ENCODE data around the gene PLEKHA3.
"Not testable (repeated sequence)": the region's sequence is repeated elsewhere in the genome, so short reads cannot be mapped to it uniquely, and the experiment has no call there.

PLEKHA3 gene

GRCh38 chr2:178469219-178469849 is 10.9 kb upstream of the PLEKHA3 start:
- CTCF ChIA-PET = interaction anchor here (1.0 to 4.8 kb wide), 4 partner anchors 11 to 51 kb away, joined by 3 to 25 read pairs (median 3); no protein-coding TSS in a partner anchor
- TF ChIP-seq, protein P1, sequence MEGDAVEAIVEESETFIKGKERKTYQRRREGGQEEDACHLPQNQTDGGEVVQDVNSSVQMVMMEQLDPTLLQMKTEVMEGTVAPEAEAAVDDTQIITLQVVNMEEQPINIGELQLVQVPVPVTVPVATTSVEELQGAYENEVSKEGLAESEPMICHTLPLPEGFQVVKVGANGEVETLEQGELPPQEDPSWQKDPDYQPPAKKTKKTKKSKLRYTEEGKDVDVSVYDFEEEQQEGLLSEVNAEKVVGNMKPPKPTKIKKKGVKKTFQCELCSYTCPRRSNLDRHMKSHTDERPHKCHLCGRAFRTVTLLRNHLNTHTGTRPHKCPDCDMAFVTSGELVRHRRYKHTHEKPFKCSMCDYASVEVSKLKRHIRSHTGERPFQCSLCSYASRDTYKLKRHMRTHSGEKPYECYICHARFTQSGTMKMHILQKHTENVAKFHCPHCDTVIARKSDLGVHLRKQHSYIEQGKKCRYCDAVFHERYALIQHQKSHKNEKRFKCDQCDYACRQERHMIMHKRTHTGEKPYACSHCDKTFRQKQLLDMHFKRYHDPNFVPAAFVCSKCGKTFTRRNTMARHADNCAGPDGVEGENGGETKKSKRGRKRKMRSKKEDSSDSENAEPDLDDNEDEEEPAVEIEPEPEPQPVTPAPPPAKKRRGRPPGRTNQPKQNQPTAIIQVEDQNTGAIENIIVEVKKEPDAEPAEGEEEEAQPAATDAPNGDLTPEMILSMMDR (IDR thresholded peaks at IDR 0.05; ENCODE audit: control extremely low read depth, extremely low read depth, low read depth, missing control alignments) = no peak
- no peak for DNase-seq (ENCODE audit: extremely low spot score)
- POLR2A ChIA-PET = no interaction called here

DNA sequence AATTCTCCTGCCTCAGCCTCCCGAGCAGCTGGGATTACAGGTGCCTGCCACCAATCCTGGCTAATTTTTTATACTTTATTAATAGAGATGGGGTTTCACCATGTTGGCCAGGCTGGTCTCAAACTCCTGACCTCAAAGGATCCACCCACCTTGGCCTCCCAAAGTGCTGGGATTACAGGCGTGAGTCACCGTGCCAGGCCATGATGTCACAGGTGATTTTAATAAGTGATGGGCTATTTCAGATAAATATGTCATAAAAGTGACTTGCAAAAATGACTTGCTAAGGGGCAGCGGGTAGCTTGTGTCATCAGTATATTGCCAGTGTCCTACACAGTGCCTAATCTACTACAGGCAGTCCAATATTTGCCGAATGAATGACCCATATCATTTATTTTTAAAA is 8.9 kb upstream of the PLEKHA3 start:
- POLR2A ChIA-PET = not testable (repeated sequence)
- CTCF ChIA-PET = interaction anchor here (1.8 kb wide), 1 partner anchor 13 kb away, joined by 4 read pairs; no protein-coding TSS in a partner anchor

DNA sequence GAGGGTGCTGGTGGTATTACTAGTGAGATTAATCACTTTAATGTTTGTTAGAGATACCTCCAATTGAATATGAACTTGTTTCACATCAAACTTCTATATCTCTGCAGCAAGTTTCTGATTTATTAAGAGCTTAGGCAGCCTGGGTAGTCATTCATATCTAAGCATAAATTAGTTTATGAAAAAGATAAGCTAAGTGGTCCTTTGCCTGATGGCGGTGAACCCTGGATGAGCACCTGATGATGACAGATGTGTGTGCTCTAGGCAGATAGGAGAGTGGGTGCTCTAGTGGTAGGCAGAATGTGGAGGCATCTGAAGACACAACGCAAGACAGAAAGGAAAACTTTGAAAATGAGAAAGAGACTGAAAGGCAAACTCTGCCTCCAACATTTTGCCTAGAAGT is 6.9 kb upstream of the PLEKHA3 start:
- TF ChIP-seq, protein P1 (IDR thresholded peaks at IDR 0.05; ENCODE audit: control extremely low read depth, extremely low read depth, low read depth, missing control alignments) = no peak
- POLR2A ChIA-PET = no interaction called here
- CTCF ChIA-PET = interaction anchor here (1.1 to 1.3 kb wide), 2 partner anchors 22 to 49 kb away, joined by 3 read pairs; partner anchors contain the start of genes PJVK and PRKRA
- DNase-seq (ENCODE audit: extremely low spot score) = no peak

More for the DNA sequence above, 8.9 kb upstream of the PLEKHA3 start:
- DNase-seq (ENCODE audit: extremely low spot score) = not testable (repeated sequence)

DNA sequence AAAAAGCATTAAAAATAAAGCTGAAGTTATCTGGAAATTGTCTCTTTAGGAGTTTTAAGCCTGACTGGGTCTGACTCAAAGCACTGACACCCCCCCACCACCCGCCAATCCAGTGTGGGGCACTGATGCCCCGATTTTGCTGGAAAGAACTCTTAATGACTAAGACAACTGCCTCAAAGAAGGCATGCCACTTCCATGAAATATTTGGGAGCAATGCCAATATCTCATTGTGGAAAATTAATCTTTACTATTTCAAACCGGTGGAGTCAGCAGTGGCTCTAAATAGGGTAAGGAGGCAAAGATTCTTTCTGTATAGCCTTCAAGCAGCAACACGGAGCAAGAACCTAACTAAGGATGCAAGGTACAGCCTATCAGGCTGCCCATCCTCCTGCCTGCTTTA is 6.3 kb upstream of the PLEKHA3 start:
- no peak for DNase-seq (ENCODE audit: extremely low spot score)
- TF ChIP-seq, protein P1 (IDR thresholded peaks at IDR 0.05; ENCODE audit: control extremely low read depth, extremely low read depth, low read depth, missing control alignments) = no peak
- ChIA-PET CTCF (interaction anchor here (1.1 kb wide), 1 partner anchor 49 kb away, joined by 3 read pairs; no protein-coding TSS in a partner anchor), POLR2A (no interaction called here)

DNA sequence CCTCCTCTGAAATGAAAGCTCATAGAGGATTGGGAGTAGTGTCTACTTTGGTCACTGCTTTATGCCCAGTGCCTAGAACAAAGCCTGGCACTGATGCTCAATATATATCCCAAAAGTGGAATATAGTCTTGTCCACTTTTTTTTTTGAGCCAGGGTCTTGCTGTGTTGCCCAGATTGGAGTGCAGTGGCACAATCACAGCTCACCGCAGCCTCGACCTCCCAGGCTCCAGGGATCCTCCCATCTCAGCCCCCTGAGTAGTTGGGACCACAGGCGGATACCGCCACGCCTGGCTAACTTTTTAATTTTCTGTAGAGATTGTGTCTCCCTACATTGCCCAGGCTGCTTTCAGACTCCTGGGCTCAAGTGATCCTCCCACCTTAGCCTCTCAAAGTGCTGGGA is 5.7 kb upstream of the PLEKHA3 start:
- POLR2A ChIA-PET = no interaction called here
- TF ChIP-seq, protein P1 (IDR thresholded peaks at IDR 0.05; ENCODE audit: control extremely low read depth, extremely low read depth, low read depth, missing control alignments) = no peak
- CTCF ChIA-PET = no interaction called here
- no peak for DNase-seq (ENCODE audit: extremely low spot score)

DNA sequence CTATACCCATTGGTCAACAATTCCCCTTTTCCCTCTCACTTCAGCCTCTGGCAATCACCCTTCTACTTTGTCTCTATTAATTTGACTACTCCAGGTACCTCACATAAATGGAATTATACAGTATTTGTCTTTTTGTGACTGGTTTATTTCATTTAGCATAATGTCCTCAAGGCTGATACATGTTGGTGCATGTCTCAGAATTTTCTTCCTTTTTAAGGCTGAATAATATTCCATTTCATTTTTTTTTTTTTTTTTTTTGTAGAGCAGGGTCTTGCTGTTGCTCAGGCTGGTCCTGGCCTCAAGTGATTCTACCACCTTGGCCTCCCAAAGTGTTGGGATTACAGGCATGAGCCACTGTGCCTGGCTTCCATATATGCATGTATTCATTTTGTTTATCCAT is 3.8 kb upstream of the PLEKHA3 start:
- TF ChIP-seq, protein P1 (IDR thresholded peaks at IDR 0.05; ENCODE audit: control extremely low read depth, extremely low read depth, low read depth, missing control alignments) = no peak
- ChIA-PET POLR2A (no interaction called here), CTCF (interaction anchor here (1.6 kb wide), 1 partner anchor 62 kb away, joined by 3 read pairs; no protein-coding TSS in a partner anchor)
- DNase-seq (ENCODE audit: extremely low spot score) = no peak

- CTCF ChIA-PET = interaction anchor here (1.6 kb wide), 1 partner anchor 63 kb away, joined by 3 read pairs; no protein-coding TSS in a partner anchor
- TF ChIP-seq, protein P1 (IDR thresholded peaks at IDR 0.05; ENCODE audit: control extremely low read depth, extremely low read depth, low read depth, missing control alignments) = no peak
- DNase-seq (ENCODE audit: extremely low spot score) = no peak
- POLR2A ChIA-PET = no interaction called here
Measured at GRCh38 chr2:178477443-178478129, 2.7 kb upstream of the PLEKHA3 start.
